T-helper 2 cell treated with Interferon-gamma antibody and Interleukin-4, amounts not matched to agents 5 μg/mL and 100 μg/mL, for 36 hours (primary cell): ENCODE data around the gene SULF2.

Source experiments
- DNase-seq: peaks from one replicate; pipeline ENCODE4 v3.0.0; 2021; ENCODE audit warnings: low spot score
- H3K27ac Mint-ChIP-seq: one replicate; pipeline ENCODE4 v1.8.0; 2021; ENCODE audit warnings: mild to moderate bottlenecking, mixed read lengths
- H3K27me3 Mint-ChIP-seq: one replicate; pipeline ENCODE4 v1.8.0; 2021; ENCODE audit warnings: low read depth, mixed read lengths
- H3K36me3 Mint-ChIP-seq: one replicate; pipeline ENCODE4 v1.8.0; 2021; ENCODE audit warnings: low read depth, mixed read lengths
- H3K4me1 Mint-ChIP-seq: one replicate; pipeline ENCODE4 v1.8.0; 2021; ENCODE audit warnings: low read depth, mixed read lengths
- H3K4me3 Mint-ChIP-seq: one replicate; pipeline ENCODE4 v1.8.0; 2022; ENCODE audit warnings: mild to moderate bottlenecking, moderate library complexity, mixed read lengths
- H3K9me3 Mint-ChIP-seq: one replicate; pipeline ENCODE4 v1.8.0; 2021; ENCODE audit warnings: mixed read lengths

The SULF2 gene

DNA sequence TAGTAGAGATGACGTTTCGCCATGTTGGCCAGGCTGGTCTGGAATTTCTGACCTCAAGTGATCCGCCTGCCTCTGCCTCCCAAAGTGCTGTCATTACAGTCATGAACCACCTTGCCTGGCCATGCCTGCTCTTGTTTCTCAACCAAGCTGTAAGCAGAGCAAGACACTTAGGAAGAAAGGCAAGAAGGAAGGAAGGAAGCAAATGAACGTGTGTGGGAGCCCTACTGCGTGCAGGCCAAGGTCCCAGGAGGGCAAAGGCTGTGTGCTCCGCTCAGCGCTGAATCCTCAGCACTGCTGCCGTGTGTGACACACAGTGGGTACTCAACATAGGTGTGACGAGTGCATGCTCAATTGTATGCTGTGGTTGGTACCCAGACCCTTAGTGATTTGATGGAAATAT is 47.4 kb downstream of the SULF2 start:
- Mint-ChIP-seq H3K4me3 (no peak overlapping the region), H3K36me3 (no peaks in the 10 kb centered on the region), H3K27me3 (peaks cover 9% of the 10 kb centered on the region), H3K9me3 (no peaks in the 10 kb centered on the region), H3K4me1 (no peaks in the 10 kb centered on the region), H3K27ac (no peak overlapping the region)
- no peak for DNase-seq

DNA sequence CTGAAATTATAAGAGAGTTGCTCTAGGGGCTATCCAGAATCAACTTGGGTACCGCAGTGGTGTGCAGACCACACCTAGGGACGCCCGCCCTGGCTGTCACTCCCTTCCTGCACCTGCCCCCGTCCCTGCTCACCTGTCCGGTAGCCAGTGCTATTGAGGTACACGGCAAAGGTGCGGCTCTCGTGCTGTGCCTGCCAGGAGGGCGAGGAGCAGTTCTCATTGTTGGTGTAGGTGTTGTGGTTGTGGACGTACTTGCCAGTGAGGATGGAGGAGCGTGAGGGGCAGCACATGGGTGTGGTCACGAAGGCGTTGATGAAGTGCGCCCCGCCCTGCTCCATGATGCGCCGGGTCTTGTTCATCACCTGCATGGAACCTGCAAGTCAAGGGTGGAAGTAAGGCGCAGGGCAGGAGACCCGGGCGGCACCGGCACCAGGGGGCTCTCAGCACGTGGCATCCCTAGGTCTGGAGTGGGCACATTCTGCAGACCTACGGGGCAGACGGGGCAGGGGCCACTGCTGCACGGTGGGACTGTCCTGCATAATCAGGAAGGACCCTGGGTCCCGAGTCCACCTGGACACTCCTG is 48.6 kb downstream of the SULF2 start:
- DNase-seq: no peak
- Mint-ChIP-seq H3K4me1 (no peaks in the 10 kb centered on the region), H3K4me3 (no peak overlapping the region), H3K27me3 (peaks cover 11% of the 10 kb centered on the region), H3K36me3 (no peaks in the 10 kb centered on the region), H3K27ac (no peak overlapping the region), H3K9me3 (no peaks in the 10 kb centered on the region)

- Mint-ChIP-seq H3K36me3 (no peaks in the 10 kb centered on the region), H3K9me3 (no peaks in the 10 kb centered on the region), H3K27ac (no peak overlapping the region), H3K4me3 (no peak overlapping the region), H3K27me3 (peaks cover 11% of the 10 kb centered on the region), H3K4me1 (peaks cover 1% of the 10 kb centered on the region)
- no peak for DNase-seq
These were observed 49.6 kb downstream of the SULF2 start for GRCh38 chr20:47735412-47736400.

GRCh38 chr20:47734870-47735269 is 50.4 kb downstream of the SULF2 start:
- Mint-ChIP-seq H3K4me1 (peaks cover 1% of the 10 kb centered on the region), H3K36me3 (no peaks in the 10 kb centered on the region), H3K27me3 (peaks cover 11% of the 10 kb centered on the region), H3K27ac (no peak overlapping the region), H3K9me3 (no peaks in the 10 kb centered on the region), H3K4me3 (no peak overlapping the region)
- DNase-seq: no peak

- DNase-seq: no peak
- H3K36me3 Mint-ChIP-seq: no peaks in the 10 kb centered on the region
- no peak overlapping the region for H3K4me3 Mint-ChIP-seq
- no peaks in the 10 kb centered on the region for H3K9me3 Mint-ChIP-seq
- peaks cover 11% of the 10 kb centered on the region for H3K27me3 Mint-ChIP-seq
- H3K27ac Mint-ChIP-seq: no peak overlapping the region
- peaks cover 7% of the 10 kb centered on the region for H3K4me1 Mint-ChIP-seq
These were observed 51.4 kb downstream of the SULF2 start for GRCh38 chr20:47733892-47734291.

DNA sequence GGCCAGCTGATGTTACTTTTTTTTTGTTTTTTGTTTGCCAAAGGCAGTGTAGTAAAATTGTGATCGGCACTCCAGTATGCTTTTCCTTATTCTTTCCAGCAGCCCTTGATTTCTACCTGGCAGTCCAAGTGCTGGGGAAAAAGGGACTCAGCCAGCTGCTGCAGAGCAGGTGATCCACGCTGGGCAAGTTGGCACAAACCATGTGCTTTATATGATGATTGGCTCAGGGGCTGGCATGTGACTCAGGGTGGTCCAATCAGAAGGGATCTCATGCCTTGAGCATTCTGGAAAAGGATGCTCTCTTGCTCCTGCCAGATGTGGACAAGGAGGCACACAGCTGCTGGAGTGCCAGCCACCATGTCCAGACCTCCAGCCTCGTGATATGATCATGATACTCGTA is 54.5 kb downstream of the SULF2 start:
- DNase-seq: no peak
- Mint-ChIP-seq H3K36me3 (peaks cover 6% of the 10 kb centered on the region), H3K27ac (no peak overlapping the region), H3K4me1 (peaks cover 33% of the 10 kb centered on the region), H3K27me3 (peaks cover 11% of the 10 kb centered on the region), H3K4me3 (no peak overlapping the region), H3K9me3 (no peaks in the 10 kb centered on the region)

GRCh38 chr20:47729472-47729871 is 55.8 kb downstream of the SULF2 start:
- no peaks in the 10 kb centered on the region for H3K9me3 Mint-ChIP-seq
- peaks cover 42% of the 10 kb centered on the region for H3K4me1 Mint-ChIP-seq
- peak overlapping the region; percentile 87 for H3K4me3 Mint-ChIP-seq
- H3K27ac Mint-ChIP-seq: peak overlapping the region; percentile 96
- no peak for DNase-seq
- peaks cover 6% of the 10 kb centered on the region for H3K36me3 Mint-ChIP-seq
- peaks cover 11% of the 10 kb centered on the region for H3K27me3 Mint-ChIP-seq

GRCh38 chr20:47727909-47728361 is 57.3 kb downstream of the SULF2 start:
- Mint-ChIP-seq H3K27me3 (peaks cover 2% of the 10 kb centered on the region), H3K9me3 (no peaks in the 10 kb centered on the region), H3K4me1 (peaks cover 46% of the 10 kb centered on the region), H3K36me3 (peaks cover 6% of the 10 kb centered on the region), H3K27ac (peak overlapping the region; percentile 96), H3K4me3 (peak overlapping the region; percentile 87)
- DNase-seq: no peak

DNA sequence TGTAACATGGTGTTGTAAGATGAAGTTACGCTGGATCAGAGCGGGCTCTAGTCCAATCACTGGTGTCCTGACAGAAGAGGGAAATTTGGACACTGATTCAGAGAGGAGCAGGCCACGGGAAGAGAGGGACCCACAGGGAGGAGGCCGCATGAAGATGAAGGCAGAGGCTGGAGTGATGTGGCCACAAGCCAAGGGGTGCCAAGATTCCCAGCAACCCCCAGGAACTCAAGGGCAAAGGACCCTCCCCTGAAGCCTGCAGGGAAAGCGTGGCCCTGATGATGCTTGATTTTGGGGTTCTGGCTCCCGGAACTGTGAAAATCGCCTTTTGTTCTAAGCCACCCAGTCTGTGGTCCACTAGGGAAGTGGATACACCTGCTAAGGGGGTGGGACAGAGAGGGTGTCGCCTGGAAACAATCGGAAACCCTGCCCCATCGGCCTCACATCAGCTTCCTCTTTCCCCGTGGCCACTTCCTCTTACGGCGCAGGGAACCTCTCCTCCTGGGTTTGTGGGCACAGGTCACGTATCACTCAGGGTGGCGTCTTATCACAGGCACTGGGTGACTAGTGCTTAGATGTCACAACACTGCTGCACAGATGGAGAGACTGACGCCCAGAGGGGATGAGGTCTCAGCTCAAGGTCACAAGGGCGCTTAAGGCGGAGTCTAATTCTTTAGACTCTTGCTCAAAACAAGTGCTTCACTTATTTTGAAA is 58.0 kb downstream of the SULF2 start:
- no peaks in the 10 kb centered on the region for H3K9me3 Mint-ChIP-seq
- H3K4me3 Mint-ChIP-seq: peak overlapping the region; percentile 87
- H3K36me3 Mint-ChIP-seq: peaks cover 6% of the 10 kb centered on the region
- DNase-seq: peak; percentile 82
- H3K4me1 Mint-ChIP-seq: peaks cover 46% of the 10 kb centered on the region
- peak overlapping the region; percentile 96 for H3K27ac Mint-ChIP-seq
- H3K27me3 Mint-ChIP-seq: no peaks in the 10 kb centered on the region

DNA sequence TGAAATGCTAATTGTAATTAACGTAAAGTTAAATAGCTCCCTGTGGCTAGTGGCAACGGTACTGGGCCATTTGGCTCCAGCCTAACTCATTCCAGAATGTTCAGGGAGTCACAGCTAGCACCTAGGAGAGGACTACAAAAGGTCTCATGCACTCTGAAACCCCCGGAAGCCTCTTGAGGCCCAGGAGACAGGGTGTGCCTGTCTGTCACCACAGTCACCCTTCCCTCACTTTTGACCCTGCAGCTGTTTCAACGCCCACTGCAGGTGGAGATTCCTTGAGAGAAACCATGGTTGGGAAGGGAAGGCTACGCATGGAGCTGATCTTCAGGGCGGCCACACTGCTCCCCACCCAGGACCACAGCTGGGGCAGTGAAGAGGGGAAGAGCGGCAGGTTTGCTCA is 58.6 kb downstream of the SULF2 start:
- Mint-ChIP-seq H3K27me3 (no peaks in the 10 kb centered on the region), H3K9me3 (no peaks in the 10 kb centered on the region), H3K4me3 (peak overlapping the region; percentile 87), H3K4me1 (peaks cover 46% of the 10 kb centered on the region), H3K27ac (peak overlapping the region; percentile 96), H3K36me3 (peaks cover 6% of the 10 kb centered on the region)
- DNase-seq: no peak

GRCh38 chr20:47725248-47725973 is 59.9 kb downstream of the SULF2 start:
- Mint-ChIP-seq H3K9me3 (no peaks in the 10 kb centered on the region), H3K27ac (peak overlapping the region; percentile 14)

DNA sequence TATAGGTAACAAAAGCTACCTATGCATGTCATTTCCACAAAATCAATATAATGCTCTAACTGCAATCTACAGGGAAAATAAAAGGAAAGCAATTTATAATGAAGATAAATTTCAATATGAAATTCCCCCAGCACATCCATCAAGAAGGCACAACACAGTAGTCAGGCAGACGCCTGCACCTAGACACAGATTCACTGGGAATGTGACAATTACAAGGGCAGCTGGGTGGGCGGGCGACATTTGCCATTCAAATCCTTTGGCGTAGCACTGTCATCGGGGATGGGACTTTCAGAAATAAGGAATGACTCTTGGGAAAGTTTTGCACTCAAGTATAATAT is 60.4 kb downstream of the SULF2 start:
- no peak overlapping the region for H3K27ac Mint-ChIP-seq
- no peak for DNase-seq
- H3K36me3 Mint-ChIP-seq: peaks cover 6% of the 10 kb centered on the region
- H3K9me3 Mint-ChIP-seq: no peaks in the 10 kb centered on the region
- H3K4me3 Mint-ChIP-seq: no peak overlapping the region
- peaks cover 45% of the 10 kb centered on the region for H3K4me1 Mint-ChIP-seq
- no peaks in the 10 kb centered on the region for H3K27me3 Mint-ChIP-seq

More at GRCh38 chr20:47725248-47725973, 59.9 kb downstream of the SULF2 start:
- Mint-ChIP-seq H3K4me3 (no peak overlapping the region), H3K4me1 (peaks cover 45% of the 10 kb centered on the region), H3K27me3 (no peaks in the 10 kb centered on the region), H3K36me3 (peaks cover 6% of the 10 kb centered on the region)
- peak; percentile 82 for DNase-seq

GRCh38 chr20:47724396-47724795 is 60.9 kb downstream of the SULF2 start:
- DNase-seq: no peak
- Mint-ChIP-seq H3K9me3 (no peaks in the 10 kb centered on the region), H3K27ac (no peak overlapping the region), H3K36me3 (peaks cover 6% of the 10 kb centered on the region), H3K27me3 (no peaks in the 10 kb centered on the region), H3K4me3 (no peak overlapping the region), H3K4me1 (peaks cover 44% of the 10 kb centered on the region)
